H1 (cell line): ENCODE measurements around the gene RCSD1. TPM values are rescaled to one million over a fixed set of nuclear protein-coding genes. Genes with fewer than 3 reads are reported as not detected.

Experiments
- ASH2L ChIP-seq: fragments of 200-600, 300-600 bp; sonication (generic); IDR thresholded peaks from one replicate; pipeline ENCODE4 v1.7.1; 2017; ENCODE audit warnings: low read length
- BCL11A ChIP-seq, 2 experiments: IDR thresholded peaks; one replicate each; pipeline ENCODE4 v1.6.1; 2011; ENCODE audit warnings: low read depth in 2 of 2, low read length in 2 of 2, mild to moderate bottlenecking in 2 of 2
- CHD1 ChIP-seq: IDR thresholded peaks from 2 replicates; pipeline ENCODE4 v1.6.1; 2012; ENCODE audit warnings: low read depth, low read length, improper control_type of control experiment
- CREB1 ChIP-seq: IDR thresholded peaks from 2 replicates; pipeline ENCODE4 v1.6.1; 2012; ENCODE audit warnings: inconsistent platforms
- EP300 ChIP-seq, 2 experiments: IDR thresholded peaks; 1 replicate in 1 of 2; 2 replicates in 1 of 2; pipeline ENCODE4 v1.6.1; 2011 to 2012; ENCODE audit warnings: low read depth in 2 of 2, low read length in 2 of 2, mild to moderate bottlenecking in 2 of 2, borderline replicate concordance in 1 of 2, inconsistent platforms in 1 of 2, moderate library complexity in 1 of 2
- FOSL1 ChIP-seq: IDR thresholded peaks from 2 replicates; pipeline ENCODE4 v1.6.1; 2011; ENCODE audit warnings: mild to moderate bottlenecking, low read depth, low read length, moderate library complexity; ENCODE audit not compliant: insufficient read depth
- GABPA ChIP-seq: IDR thresholded peaks from 2 replicates; pipeline ENCODE4 v1.6.1; 2011; ENCODE audit warnings: mild to moderate bottlenecking, low read length, moderate library complexity, borderline replicate concordance; ENCODE audit not compliant: insufficient read depth
- HDAC6 ChIP-seq: IDR thresholded peaks from one replicate; pipeline ENCODE4 v1.7.1; 2012; ENCODE audit warnings: low read depth, mild to moderate bottlenecking, inconsistent platforms, low read length, moderate library complexity
- KDM5A ChIP-seq: fragments of 200-600 bp; IDR thresholded peaks from 2 replicates; pipeline ENCODE4 v1.7.1; 2012; ENCODE audit warnings: mild to moderate bottlenecking, low read length, inconsistent platforms, mixed read lengths
- MAX ChIP-seq: IDR thresholded peaks from 2 replicates; pipeline ENCODE4 v1.6.1; 2012; ENCODE audit warnings: inconsistent platforms
- PHF8 ChIP-seq: fragments of 200-600 bp; sonication (generic); conservative IDR thresholded peaks from 2 replicates; pipeline ENCODE4 v1.7.1; 2012; ENCODE audit warnings: low read depth, mild to moderate bottlenecking, inconsistent platforms, low read length, moderate library complexity
- POLR2A ChIP-seq, 2 experiments: IDR thresholded peaks; 1 replicate in 1 of 2; 2 replicates in 1 of 2; pipeline ENCODE4 v1.6.1; 2011; ENCODE audit warnings: low read depth in 2 of 2, low read length in 2 of 2, mild to moderate bottlenecking in 2 of 2; ENCODE audit errors: control extremely low read depth in 1 of 2
- POU5F1 ChIP-seq: IDR thresholded peaks from 2 replicates; pipeline ENCODE4 v1.6.1; 2011; ENCODE audit warnings: low read depth, mild to moderate bottlenecking, low read length, moderate library complexity
- RBBP5 ChIP-seq: IDR thresholded peaks from 2 replicates; pipeline ENCODE4 v1.7.1; 2012; ENCODE audit warnings: low read depth, mild to moderate bottlenecking, inconsistent platforms, low read length, moderate library complexity, borderline replicate concordance
- RFX5 ChIP-seq: IDR thresholded peaks from 2 replicates; pipeline ENCODE4 v1.6.1; 2011; ENCODE audit warnings: low read depth, low read length, improper control_type of control experiment, borderline replicate concordance
- RNF2 ChIP-seq: fragments of 200-900, 300-1000 bp; sonication (generic); IDR thresholded peaks from 2 replicates; pipeline ENCODE4 v1.7.1; 2016; ENCODE audit warnings: borderline replicate concordance, low read depth, mild to moderate bottlenecking, antibody characterized with exemption, low read length; ENCODE audit not compliant: poor library complexity, severe bottlenecking; ENCODE audit errors: missing control alignments
- RXRA ChIP-seq: IDR thresholded peaks from 2 replicates; pipeline ENCODE4 v1.6.1; 2011; ENCODE audit warnings: low read depth, mild to moderate bottlenecking, low read length, moderate library complexity; ENCODE audit not compliant: insufficient read depth
- SAP30 ChIP-seq: fragments of 300-600 bp; sonication (generic); IDR thresholded peaks from 2 replicates; pipeline ENCODE4 v1.7.1; 2012; ENCODE audit warnings: low read length, moderate library complexity, mild to moderate bottlenecking, inconsistent platforms; ENCODE audit not compliant: insufficient read depth, insufficient replicate concordance
- SP1 ChIP-seq: IDR thresholded peaks from 2 replicates; pipeline ENCODE4 v1.6.1; 2011; ENCODE audit warnings: low read depth, low read length
- SP4 ChIP-seq: IDR thresholded peaks from 2 replicates; pipeline ENCODE4 v1.6.1; 2012; ENCODE audit warnings: low read length, inconsistent platforms
- TAF7 ChIP-seq: optimal IDR thresholded peaks from 2 replicates; pipeline ENCODE3; 2011; ENCODE audit warnings: low read depth, mild to moderate bottlenecking, inconsistent platforms, low read length, moderate library complexity, borderline replicate concordance
- polyA plus RNA-seq, 7 experiments: library from polyadenylated mRNA; depleted of rRNA in 3 of 7; stranded (reverse) in 5 of 7; unstranded in 2 of 7; fragments of >200 nt in 5 of 7; fragments of 200-250 nt in 2 of 7; gene quantifications; 1 replicate in 5 of 7; 2 replicates in 1 of 7; 4 replicates in 1 of 7; pipeline versions ENCODE4 v1.2.1 to v1.2.3, GENCODE V29; 2011 to 2013; ENCODE audit warnings: missing spikeins in 2 of 7, mixed read lengths in 2 of 7
- total RNA-seq: library from RNA; stranded (reverse); fragmentation: NEBNext Ultra II Directional; extraction: Animal tissue kit (Norgen Biotek cat#: 25700); gene quantifications from 2 replicates; pipeline ENCODE4 v1.2.1, GENCODE V29; 2021
- TF ChIP-seq, protein P1 (sequence below): IDR thresholded peaks from 2 replicates; pipeline ENCODE4 v1.6.1; 2012; ENCODE audit warnings: low read length, inconsistent platforms

RCSD1 gene
- total and polyA plus RNA-seq, 2 of the 8 experiments (the other 6 are each of a cell fraction or from before 2014, with no cell fraction given) = 0.47 to 0.69 TPM

DNA sequence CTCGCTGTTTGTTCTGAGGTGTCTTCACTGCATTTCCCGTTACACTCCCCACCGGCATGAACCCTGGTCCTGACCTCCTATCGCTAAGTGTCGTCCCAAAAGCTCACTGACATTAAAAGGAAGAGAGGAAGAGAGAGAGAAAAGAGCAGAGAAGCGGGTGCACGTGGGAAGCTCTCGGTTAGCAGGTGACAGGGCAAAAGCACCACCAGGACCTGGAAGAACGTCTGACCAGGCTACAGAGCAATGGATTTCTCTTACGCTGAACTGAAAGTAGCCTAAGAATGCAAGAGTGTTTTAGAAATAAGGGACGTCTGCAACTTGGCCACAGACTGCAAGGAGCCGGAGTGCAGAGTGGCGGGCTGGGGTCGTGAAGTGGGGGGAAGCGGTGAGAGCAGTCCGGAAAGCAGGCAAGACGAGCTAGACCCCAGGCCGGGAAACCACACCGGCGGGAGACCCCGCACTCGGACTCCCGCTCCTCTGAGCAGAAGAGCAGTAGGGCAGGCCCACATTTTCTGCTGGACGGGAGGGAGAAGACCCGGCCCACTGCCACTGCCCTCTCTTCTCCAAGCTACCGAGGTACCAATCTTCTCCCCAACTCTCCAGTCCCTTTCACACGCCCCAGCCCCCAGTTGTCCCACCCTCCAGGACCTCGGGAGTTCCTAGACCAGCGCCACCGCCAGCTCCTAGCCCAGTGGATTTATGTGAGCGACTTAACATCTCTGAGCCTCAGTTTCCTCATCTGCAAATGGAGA lies 83.5 kb downstream of the RCSD1 start (continued):
- TF ChIP-seq GABPA (no peak), POLR2A (IDR thresholded peaks at IDR 0.05; ENCODE audit: control extremely low read depth in 1 of 2, low read depth in 2 of 2, low read length in 2 of 2) (0 out of 3 replicates have a peak, but pooled peaks of 1 of the 2 experiments have one; percentile 4), CREB1 (no peak), RBBP5 (no peak), HDAC6 (no peak), SP1 (no peak), CHD1 (no peak), EP300 (IDR thresholded peaks at IDR 0.05; ENCODE audit: borderline replicate concordance in 1 of 2, low read depth in 2 of 2, low read length in 2 of 2) (no peak), POU5F1 (no peak), SP4 (no peak), KDM5A (no peak), SAP30 (peak; percentile 54), MAX (peak; percentile 89), RFX5 (no peak), RNF2 (no peak), TAF7 (no peak), BCL11A (IDR thresholded peaks at IDR 0.05; ENCODE audit: low read depth in 2 of 2, low read length in 2 of 2) (no peak), PHF8 (no peak), FOSL1 (no peak), ASH2L (no peak), RXRA (no peak)
- TF ChIP-seq, protein P1, sequence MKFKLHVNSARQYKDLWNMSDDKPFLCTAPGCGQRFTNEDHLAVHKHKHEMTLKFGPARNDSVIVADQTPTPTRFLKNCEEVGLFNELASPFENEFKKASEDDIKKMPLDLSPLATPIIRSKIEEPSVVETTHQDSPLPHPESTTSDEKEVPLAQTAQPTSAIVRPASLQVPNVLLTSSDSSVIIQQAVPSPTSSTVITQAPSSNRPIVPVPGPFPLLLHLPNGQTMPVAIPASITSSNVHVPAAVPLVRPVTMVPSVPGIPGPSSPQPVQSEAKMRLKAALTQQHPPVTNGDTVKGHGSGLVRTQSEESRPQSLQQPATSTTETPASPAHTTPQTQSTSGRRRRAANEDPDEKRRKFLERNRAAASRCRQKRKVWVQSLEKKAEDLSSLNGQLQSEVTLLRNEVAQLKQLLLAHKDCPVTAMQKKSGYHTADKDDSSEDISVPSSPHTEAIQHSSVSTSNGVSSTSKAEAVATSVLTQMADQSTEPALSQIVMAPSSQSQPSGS = no peak
